Measurements from ENCODE around the gene IRF8.

IRF8 gene

GRCh38 chr16:85878875-85879274 is 20.1 kb upstream of the IRF8 start:
- Histone ChIP-seq H3K4me1 (ENCODE audit: control insufficient read depth, low read length) (peaks cover 36% of the 10 kb centered on the region), H3K4me3 (ENCODE audit: low read length) (no peak overlapping the region), H4K20me1 (ENCODE audit: control insufficient read depth, insufficient read depth, low read depth, low read length) (no peaks in the 10 kb centered on the region), H3K9me2 (replicated peaks; ENCODE audit: control insufficient read depth, low read length) (no peaks in the 10 kb centered on the region), H3K36me3 (ENCODE audit: control insufficient read depth, low read length) (peaks cover 9% of the 10 kb centered on the region; the same call in 1 of the 2 replicates), H3K4me2 (ENCODE audit: low read length) (no peak overlapping the region), H3K79me2 (ENCODE audit: control insufficient read depth, low read length) (no peaks in the 10 kb centered on the region), H3F3A (ENCODE audit: control insufficient read depth, insufficient read depth) (no peaks in the 10 kb centered on the region; the same call in 1 of the 2 replicates), H3K9me3 (ENCODE audit: control insufficient read depth, insufficient read depth, low read length) (peaks cover 11% of the 10 kb centered on the region; the same call in 1 of the 2 replicates), H3K27ac (ENCODE audit: low read depth, low read length) (no peak overlapping the region), H3K27me3 (ENCODE audit: control insufficient read depth, low read length) (no peaks in the 10 kb centered on the region)
- TF ChIP-seq, protein P1, sequence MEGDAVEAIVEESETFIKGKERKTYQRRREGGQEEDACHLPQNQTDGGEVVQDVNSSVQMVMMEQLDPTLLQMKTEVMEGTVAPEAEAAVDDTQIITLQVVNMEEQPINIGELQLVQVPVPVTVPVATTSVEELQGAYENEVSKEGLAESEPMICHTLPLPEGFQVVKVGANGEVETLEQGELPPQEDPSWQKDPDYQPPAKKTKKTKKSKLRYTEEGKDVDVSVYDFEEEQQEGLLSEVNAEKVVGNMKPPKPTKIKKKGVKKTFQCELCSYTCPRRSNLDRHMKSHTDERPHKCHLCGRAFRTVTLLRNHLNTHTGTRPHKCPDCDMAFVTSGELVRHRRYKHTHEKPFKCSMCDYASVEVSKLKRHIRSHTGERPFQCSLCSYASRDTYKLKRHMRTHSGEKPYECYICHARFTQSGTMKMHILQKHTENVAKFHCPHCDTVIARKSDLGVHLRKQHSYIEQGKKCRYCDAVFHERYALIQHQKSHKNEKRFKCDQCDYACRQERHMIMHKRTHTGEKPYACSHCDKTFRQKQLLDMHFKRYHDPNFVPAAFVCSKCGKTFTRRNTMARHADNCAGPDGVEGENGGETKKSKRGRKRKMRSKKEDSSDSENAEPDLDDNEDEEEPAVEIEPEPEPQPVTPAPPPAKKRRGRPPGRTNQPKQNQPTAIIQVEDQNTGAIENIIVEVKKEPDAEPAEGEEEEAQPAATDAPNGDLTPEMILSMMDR (IDR thresholded peaks at IDR 0.05; ENCODE audit: low read depth, low read length, poor library complexity, severe bottlenecking) = no peak
- TF ChIP-seq EZH2phosphoT487 (IDR thresholded peaks at IDR 0.05; ENCODE audit: borderline replicate concordance, low read length) = no peak

DNA sequence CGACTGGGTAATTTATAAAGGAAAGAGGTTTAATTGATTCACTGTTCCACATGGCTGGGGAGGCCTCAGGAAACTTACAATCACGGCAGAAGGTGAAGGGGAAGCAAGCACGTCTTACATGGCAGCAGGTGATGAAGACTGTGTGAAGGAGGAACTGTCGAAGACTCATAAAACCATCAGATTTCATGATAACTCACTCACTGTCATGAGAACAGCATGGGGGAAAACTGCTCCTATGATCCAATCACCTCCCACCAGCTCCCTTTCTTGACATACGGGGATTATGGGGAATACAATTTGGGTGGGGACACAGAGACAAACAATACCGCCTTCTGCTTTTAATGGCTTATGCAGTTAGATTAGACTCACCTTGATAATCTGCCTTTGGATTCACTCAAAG is 19.4 kb upstream of the IRF8 start:
- Histone ChIP-seq H3K36me3 (ENCODE audit: control insufficient read depth, low read length) (peaks cover 9% of the 10 kb centered on the region; the same call in 1 of the 2 replicates), H3K27me3 (ENCODE audit: control insufficient read depth, low read length) (no peaks in the 10 kb centered on the region), H3K9me2 (replicated peaks; ENCODE audit: control insufficient read depth, low read length) (no peaks in the 10 kb centered on the region), H3K27ac (ENCODE audit: low read depth, low read length) (no peak overlapping the region), H3K4me3 (ENCODE audit: low read length) (no peak overlapping the region), H3K4me2 (ENCODE audit: low read length) (no peak overlapping the region), H4K20me1 (ENCODE audit: control insufficient read depth, insufficient read depth, low read depth, low read length) (no peaks in the 10 kb centered on the region), H3F3A (ENCODE audit: control insufficient read depth, insufficient read depth) (no peaks in the 10 kb centered on the region; the same call in 1 of the 2 replicates), H3K79me2 (ENCODE audit: control insufficient read depth, low read length) (no peaks in the 10 kb centered on the region), H3K9me3 (ENCODE audit: control insufficient read depth, insufficient read depth, low read length) (peaks cover 11% of the 10 kb centered on the region; the same call in 1 of the 2 replicates), H3K4me1 (ENCODE audit: control insufficient read depth, low read length) (peaks cover 30% of the 10 kb centered on the region)
- TF ChIP-seq, protein P1 (IDR thresholded peaks at IDR 0.05; ENCODE audit: low read depth, low read length, poor library complexity, severe bottlenecking) = no peak
- TF ChIP-seq EZH2phosphoT487 (IDR thresholded peaks at IDR 0.05; ENCODE audit: borderline replicate concordance, low read length) = no peak

DNA sequence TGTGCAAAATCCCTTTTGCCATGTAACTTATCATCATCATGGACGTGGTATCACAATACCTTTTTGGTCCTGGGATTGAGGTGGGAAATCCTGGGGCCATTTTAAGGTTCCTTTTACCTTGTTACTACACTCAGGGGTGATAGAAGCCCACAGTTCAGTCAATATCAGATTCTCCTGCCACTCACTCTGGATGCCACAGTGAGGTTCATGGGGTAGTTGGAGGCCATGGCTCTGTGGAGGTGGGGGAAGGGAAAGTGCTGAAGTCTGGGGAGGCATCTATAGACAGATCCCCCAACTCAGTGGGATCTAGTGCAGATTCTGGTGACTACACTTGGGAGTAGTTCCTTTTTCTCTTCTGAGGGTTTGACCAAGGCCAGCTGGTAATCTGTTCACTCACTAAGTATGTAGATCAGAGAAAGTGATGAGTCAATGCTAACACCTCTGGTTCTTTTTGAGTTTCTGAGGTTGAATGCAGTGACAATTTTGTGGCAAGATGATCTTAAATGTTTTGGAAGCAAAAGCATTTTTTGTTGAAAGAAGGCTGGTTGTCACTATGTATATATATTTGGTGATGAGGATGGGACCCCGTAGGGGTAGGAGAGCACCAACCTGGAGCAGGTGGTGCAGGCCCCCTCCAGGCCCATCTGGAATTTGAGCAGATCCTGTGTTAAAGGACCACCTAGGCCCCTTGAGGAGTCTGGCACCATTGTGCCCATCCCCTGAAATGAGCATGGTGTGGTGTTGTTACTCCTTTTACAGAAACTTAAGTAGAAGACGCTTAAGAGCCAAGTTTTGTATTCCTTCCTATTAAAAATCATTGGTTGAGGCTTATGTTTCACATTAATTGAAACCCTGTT is 18.8 kb upstream of the IRF8 start:
- Histone ChIP-seq H3F3A (ENCODE audit: control insufficient read depth, insufficient read depth) (no peaks in the 10 kb centered on the region; the same call in 1 of the 2 replicates), H3K27ac (ENCODE audit: low read depth, low read length) (no peak overlapping the region), H3K9me2 (replicated peaks; ENCODE audit: control insufficient read depth, low read length) (no peaks in the 10 kb centered on the region), H3K4me3 (ENCODE audit: low read length) (no peak overlapping the region), H3K27me3 (ENCODE audit: control insufficient read depth, low read length) (no peaks in the 10 kb centered on the region), H3K36me3 (ENCODE audit: control insufficient read depth, low read length) (peaks cover 9% of the 10 kb centered on the region; the same call in 1 of the 2 replicates), H3K4me1 (ENCODE audit: control insufficient read depth, low read length) (peaks cover 35% of the 10 kb centered on the region), H4K20me1 (ENCODE audit: control insufficient read depth, insufficient read depth, low read depth, low read length) (no peaks in the 10 kb centered on the region), H3K9me3 (ENCODE audit: control insufficient read depth, insufficient read depth, low read length) (peaks cover 11% of the 10 kb centered on the region; the same call in 1 of the 2 replicates), H3K79me2 (ENCODE audit: control insufficient read depth, low read length) (no peaks in the 10 kb centered on the region), H3K4me2 (ENCODE audit: low read length) (no peak overlapping the region)
- TF ChIP-seq, protein P1 (IDR thresholded peaks at IDR 0.05; ENCODE audit: low read depth, low read length, poor library complexity, severe bottlenecking) = no peak
- no peak for TF ChIP-seq EZH2phosphoT487 (IDR thresholded peaks at IDR 0.05; ENCODE audit: borderline replicate concordance, low read length)

Data from DOHH2 (cell line).